ENCODE data around the gene KRTAP27-1. TPM values are rescaled to one million over a fixed set of nuclear protein-coding genes. Genes with fewer than 3 reads are reported as not detected.

Gene KRTAP27-1
- not detected in 2 replicates for total RNA-seq

GRCh38 chr21:30337276-30337744 is at the start of gene KRTAP27-1:
Gene KRTAP27-1, minus strand, starts transcription at chr21:30337694. Its CDS starts 26 bp downstream, at chr21:30337668.
- intact Hi-C loops (cut with micrococcal nuclease), result no loop called here

- intact Hi-C loops (cut with micrococcal nuclease), result no loop called here
Observed at GRCh38 chr21:30382201-30382600, 44.7 kb upstream of the KRTAP27-1 start.

- intact Hi-C loops (cut with micrococcal nuclease), result no loop called here
Observed at GRCh38 chr21:30372139-30372770, 34.8 kb upstream of the KRTAP27-1 start, which contains the start of gene KRTAP13-2. Gene KRTAP13-2, minus strand, starts transcription at chr21:30372271. Its CDS starts 58 bp downstream, at chr21:30372213.

DNA sequence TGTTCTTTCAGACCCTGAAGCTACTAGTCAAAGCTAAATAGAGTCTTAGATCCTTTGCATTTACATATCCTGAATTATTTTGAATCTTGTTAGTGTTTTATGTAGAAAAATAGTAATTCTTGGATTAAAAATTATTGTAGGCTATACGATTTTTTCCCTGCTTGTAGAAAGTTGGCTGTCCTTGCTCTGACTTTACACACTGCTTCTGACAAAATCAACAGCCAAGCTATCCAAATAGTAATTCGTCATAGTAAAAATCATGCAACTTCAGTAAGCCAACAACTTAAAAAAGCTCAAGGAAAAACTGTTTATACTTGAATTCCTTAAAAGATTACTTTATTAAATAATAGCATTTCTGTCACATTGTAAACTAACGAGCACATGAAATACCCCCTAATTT is 18.4 kb upstream of the KRTAP27-1 start:
- intact Hi-C loops (cut with micrococcal nuclease), result no loop called here

GRCh38 chr21:30354308-30355005 is 17.0 kb upstream of the KRTAP27-1 start:
- intact Hi-C loops (cut with micrococcal nuclease), result no loop called here

DNA sequence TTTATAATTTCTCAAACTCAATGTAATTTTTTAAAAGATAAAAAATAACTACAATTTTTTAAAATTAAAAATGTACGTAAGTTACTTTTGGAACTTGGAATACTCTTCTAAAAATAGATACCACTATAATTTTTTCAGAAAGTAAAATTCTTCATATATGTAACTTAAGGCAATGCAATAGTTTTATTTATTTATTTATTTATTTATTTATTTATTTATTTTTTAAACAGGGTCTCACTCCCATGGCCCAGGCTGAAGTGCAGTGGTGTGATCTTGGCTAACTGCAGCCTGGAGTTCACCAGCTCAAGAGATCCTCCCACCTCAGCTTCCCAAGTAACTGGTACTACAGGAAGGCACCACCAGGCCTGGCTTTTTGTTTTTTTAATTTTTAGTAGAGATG is 14.0 kb upstream of the KRTAP27-1 start:
- intact Hi-C loops (cut with micrococcal nuclease), result no loop called here

GRCh38 chr21:30349572-30349971 is 12.1 kb upstream of the KRTAP27-1 start:
- intact Hi-C loops (cut with micrococcal nuclease), result loop anchor here (10.0 kb wide), 1 partner anchor 1255 kb away; no protein-coding TSS in a partner anchor

DNA sequence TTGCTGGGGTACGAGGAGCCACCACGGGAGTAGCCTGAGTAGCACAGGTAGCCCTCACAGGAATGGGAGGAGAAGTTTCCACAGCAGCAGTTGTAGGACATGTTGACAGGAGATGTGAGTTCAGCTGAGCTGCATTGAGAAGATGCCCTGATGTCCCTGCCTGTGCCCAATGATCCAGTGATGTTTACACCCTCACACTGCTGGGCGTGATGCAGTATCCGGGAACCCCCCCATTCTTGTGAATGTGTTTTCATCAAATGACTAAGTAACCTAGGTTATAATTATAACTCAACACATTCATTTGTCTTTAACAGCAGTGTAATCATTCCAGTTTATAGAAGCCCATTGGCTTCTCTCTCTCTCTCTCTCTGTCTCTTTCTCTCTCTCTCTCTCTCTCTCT is 11.0 kb upstream of the KRTAP27-1 start, which contains the start of gene KRTAP23-1:
Gene KRTAP23-1, minus strand, starts transcription at position 101 of the 400 bp plus-strand sequence. Its CDS starts 0 bp downstream, at position 101.
- intact Hi-C loops (cut with micrococcal nuclease), result loop anchor here (10.0 kb wide), 1 partner anchor 1256 kb away; no protein-coding TSS in a partner anchor

DNA sequence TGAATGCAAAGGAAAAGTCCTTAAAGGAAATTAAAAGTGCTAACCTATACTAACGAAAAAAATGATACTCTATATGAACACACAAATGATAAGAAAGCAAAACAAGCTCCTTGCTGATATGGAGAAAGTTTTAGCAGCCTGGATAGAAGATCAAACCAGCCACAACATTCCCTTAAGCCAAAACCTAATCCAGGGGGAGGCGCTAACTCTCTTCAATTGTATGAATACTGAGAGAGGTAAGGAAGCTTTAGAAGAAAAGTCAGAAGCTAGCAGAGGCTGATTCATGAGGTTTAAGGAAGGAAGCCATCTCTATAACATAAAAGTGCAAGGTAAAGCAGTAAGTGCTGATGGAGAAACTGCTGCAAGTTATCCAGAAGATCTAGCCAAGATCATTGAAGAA is 7.5 kb upstream of the KRTAP27-1 start:
- intact Hi-C loops (cut with micrococcal nuclease), result loop anchor here (10.0 kb wide), 1 partner anchor 1260 kb away; no protein-coding TSS in a partner anchor

- intact Hi-C loops (cut with micrococcal nuclease), result loop anchor here (10.0 kb wide), 1 partner anchor 1264 kb away; no protein-coding TSS in a partner anchor
Observed at GRCh38 chr21:30340714-30341573, 3.5 kb upstream of the KRTAP27-1 start.

- intact Hi-C loops (cut with micrococcal nuclease), result no loop called here
Observed at GRCh38 chr21:30338717-30339116, 1.2 kb upstream of the KRTAP27-1 start.

DNA sequence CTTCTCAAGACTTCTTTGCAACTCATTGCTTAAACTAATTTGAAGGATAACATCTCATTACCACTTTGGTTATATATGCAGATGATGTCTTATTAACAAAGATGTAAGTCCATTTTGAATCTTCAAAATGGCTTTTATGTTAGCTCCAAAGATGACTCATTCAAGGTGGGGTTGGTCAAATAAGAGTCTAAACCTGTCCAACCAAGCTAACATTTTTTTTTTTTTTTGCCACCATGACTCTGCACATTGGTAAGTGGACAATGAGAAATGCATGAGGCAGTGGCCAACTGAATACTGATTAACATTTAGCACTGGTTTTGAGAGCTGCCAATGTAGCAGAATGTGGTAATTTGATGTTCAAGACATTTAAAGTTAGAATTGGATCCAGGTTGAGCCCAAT is 278 bp upstream of the KRTAP27-1 start:
- intact Hi-C loops (cut with micrococcal nuclease), result no loop called here

GRCh38 chr21:30336596-30336995 is 898 bp downstream of the KRTAP27-1 start:
- intact Hi-C loops (cut with micrococcal nuclease), result no loop called here

- intact Hi-C loops (cut with micrococcal nuclease), result no loop called here
Observed at GRCh38 chr21:30333736-30334135, 3.8 kb downstream of the KRTAP27-1 start.

DNA sequence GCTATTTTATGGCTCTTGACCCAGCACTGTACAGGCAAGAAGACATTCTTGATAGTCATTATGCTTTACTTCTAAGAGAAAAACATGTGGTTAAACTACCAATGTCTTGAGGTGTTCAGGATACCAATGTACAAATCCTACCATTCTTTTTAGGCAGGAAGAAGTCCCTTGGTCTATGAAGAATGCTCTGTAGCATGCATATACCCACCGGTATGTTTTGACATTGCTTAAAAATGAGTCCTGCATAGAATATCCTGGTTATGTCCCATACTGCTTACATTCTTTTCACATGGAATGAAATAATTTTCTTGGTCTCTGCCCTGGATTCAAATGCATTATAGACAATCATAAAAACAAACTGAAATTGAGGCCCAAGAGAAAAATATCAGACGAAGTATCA is 4.8 kb downstream of the KRTAP27-1 start:
- intact Hi-C loops (cut with micrococcal nuclease), result no loop called here

DNA sequence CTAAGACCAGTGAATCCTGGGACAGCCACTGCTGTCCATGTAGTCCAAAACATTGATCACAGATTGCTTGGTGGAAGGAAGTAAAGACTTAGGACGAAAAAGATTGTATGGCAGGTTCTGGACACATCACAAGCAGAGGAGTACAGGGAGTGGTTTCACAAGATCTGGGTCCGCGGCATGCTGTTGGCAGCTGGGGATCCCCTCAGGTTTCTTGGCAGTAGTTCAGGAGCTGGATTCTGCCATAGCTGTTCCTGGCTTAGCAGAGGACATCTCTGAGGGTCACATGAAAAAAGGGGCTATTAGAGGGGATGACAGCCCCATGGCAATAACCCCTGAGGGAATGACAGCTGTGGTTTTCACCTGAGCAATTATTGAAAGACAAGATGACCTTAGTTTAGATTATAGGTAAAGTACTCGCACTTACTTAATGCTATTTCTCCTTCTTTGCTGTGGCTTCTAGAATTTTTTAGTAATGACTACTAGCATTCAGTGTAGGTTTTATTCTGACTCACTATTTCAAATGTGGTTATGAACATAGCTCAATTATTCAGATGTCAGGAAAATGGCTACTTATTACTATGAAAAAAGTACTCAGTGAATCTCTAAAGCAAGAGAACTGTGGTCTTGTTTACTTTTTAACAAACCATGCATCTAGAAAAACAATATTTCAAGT is 8.2 kb downstream of the KRTAP27-1 start:
- intact Hi-C loops (cut with micrococcal nuclease), result no loop called here

DNA sequence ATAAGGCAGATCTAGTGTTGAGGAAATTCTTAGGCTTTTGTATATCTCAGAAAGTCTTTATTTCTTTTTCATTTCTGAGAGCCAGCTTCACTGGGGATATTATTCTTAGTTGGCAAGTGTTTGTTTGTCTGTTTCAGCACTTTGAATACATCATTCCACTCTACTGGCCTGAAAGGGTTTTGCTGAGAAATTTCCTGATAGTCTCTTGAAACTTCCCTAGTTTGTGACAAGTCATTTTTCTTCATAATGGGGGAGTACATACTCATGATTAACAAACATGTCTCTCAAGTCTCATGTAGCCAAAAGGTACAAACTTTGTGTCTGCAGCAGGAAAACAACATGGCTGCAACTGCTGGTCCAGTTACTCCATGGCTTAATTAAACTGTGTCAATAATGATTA is 11.1 kb downstream of the KRTAP27-1 start:
- intact Hi-C loops (cut with micrococcal nuclease), result no loop called here

- intact Hi-C loops (cut with micrococcal nuclease), result no loop called here
Observed at GRCh38 chr21:30320215-30320614, 17.3 kb downstream of the KRTAP27-1 start, which contains the start of gene KRTAP26-1. Gene KRTAP26-1, minus strand, starts transcription at chr21:30320315. Its CDS starts 280 bp downstream, at chr21:30320035.

DNA sequence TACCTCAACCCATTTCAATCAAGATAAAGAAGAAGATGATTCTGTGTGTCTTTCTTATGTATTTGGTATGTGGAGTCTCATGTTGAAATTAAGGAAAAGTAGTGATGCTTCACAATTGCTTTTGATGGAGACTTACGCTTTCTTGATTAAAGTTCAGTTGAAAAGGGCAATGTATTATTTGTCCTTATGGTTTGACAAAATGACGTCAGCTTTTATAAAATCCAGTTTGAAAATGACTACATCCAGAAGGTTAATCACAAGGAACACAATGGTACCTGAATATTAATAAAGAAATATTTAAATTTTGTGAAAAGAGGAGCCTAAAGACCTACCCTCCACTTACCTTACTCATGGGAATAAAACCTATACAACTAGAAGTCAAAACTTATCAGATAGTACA is 21.8 kb downstream of the KRTAP27-1 start:
- intact Hi-C loops (cut with micrococcal nuclease), result no loop called here

DNA sequence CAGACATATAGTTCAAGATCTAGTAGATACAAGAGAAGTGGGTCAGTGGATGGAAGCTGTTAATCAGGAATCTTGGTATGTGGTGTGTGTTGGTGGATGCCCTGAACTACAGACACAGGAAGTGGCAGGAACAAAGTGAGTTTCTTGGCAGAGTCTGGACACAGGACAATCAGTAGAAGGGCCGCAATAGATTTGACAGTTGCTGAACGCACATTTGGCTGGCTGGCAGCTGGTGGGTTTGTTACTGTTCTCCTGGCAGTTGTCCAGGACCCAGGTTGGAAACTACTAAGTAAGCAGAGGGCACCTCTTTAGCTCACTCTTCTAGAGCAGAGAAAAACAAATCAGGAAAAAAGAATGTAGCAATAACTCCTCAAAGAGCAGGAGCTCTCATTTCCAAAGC is 30.6 kb downstream of the KRTAP27-1 start:
- intact Hi-C loops (cut with micrococcal nuclease), result no loop called here

GRCh38 chr21:30305136-30305535 is 32.4 kb downstream of the KRTAP27-1 start:
- intact Hi-C loops (cut with micrococcal nuclease), result no loop called here

Measured in T-helper 2 cell treated with Interferon-gamma antibody and Interleukin-4, amounts not matched to agents 100 ng/mL and 5 ng/mL, for 36 hours (primary cell).